HepG2 (cell line): Measurements from ENCODE around the gene PSMA2. TPM values are rescaled to one million over a fixed set of nuclear protein-coding genes. Genes with fewer than 3 reads are reported as not detected.

Source experiments
- DR1 ChIP-seq: sonication (generic); formaldehyde crosslinking; IDR thresholded peaks from 2 replicates; pipeline ENCODE4 v1.8.0; 2021; ENCODE audit warnings: mild to moderate bottlenecking, missing genetic modification reagents, inconsistent platforms
- ETS1 ChIP-seq: sonication (generic); formaldehyde crosslinking; IDR thresholded peaks from 2 replicates; pipeline ENCODE4 v1.4.0; 2020; ENCODE audit warnings: missing genetic modification reagents
- FOSL2 ChIP-seq: sonication (generic); formaldehyde crosslinking; IDR thresholded peaks from 2 replicates; pipeline ENCODE4 v1.4.0; 2020; ENCODE audit warnings: missing genetic modification reagents
- FOXO1 ChIP-seq: sonication (generic); formaldehyde crosslinking; IDR thresholded peaks from 2 replicates; pipeline ENCODE4 v1.4.0; 2020; ENCODE audit warnings: missing genetic modification reagents
- HNRNPUL1 ChIP-seq: fragments of 200-400 bp; formaldehyde crosslinking; IDR thresholded peaks from 2 replicates; pipeline ENCODE4 v1.6.1; 2017; ENCODE audit warnings: low read depth, mild to moderate bottlenecking, low read length, moderate library complexity
- PRDM10 ChIP-seq: sonication (generic); formaldehyde crosslinking; IDR thresholded peaks from 2 replicates; pipeline ENCODE4 v1.4.0; 2020; ENCODE audit warnings: low read depth, missing genetic modification reagents
- RORA ChIP-seq: sonication (generic); formaldehyde crosslinking; IDR thresholded peaks from 2 replicates; pipeline ENCODE4 v1.5.0; 2020; ENCODE audit warnings: mild to moderate bottlenecking, missing genetic modification reagents, moderate library complexity
- SMAD3 ChIP-seq: sonication (generic); formaldehyde crosslinking; IDR thresholded peaks from 2 replicates; pipeline ENCODE4 v1.4.0; 2020; ENCODE audit warnings: missing genetic modification reagents
- ZBTB20 ChIP-seq: sonication (generic); formaldehyde crosslinking; IDR thresholded peaks from 2 replicates; pipeline ENCODE4 v1.8.1; 2023; ENCODE audit warnings: missing genetic modification reagents, low read depth, mild to moderate bottlenecking, borderline replicate concordance
- ZNF512B ChIP-seq: sonication (generic); formaldehyde crosslinking; IDR thresholded peaks from 2 replicates; pipeline ENCODE4 v1.5.1; 2020; ENCODE audit warnings: missing genetic modification reagents, mild to moderate bottlenecking, borderline replicate concordance
- ZNF556 ChIP-seq: sonication (generic); formaldehyde crosslinking; IDR thresholded peaks from 2 replicates; pipeline ENCODE4 v1.4.0; 2020; ENCODE audit warnings: mild to moderate bottlenecking, missing genetic modification reagents, borderline replicate concordance
- ZNF678 ChIP-seq: sonication (generic); formaldehyde crosslinking; IDR thresholded peaks from 2 replicates; pipeline ENCODE4 v1.4.0; 2020; ENCODE audit warnings: mild to moderate bottlenecking, missing genetic modification reagents
- polyA plus RNA-seq, 8 experiments: library from polyadenylated mRNA; depleted of rRNA in 3 of 8; stranded (reverse) in 7 of 8; unstranded in 1 of 8; fragments of >200 nt; fragmentation: Illumina TruSeq in 4 of 8; extraction: Trizol in 4 of 8; gene quantifications; 2 replicates each; pipeline versions ENCODE4 v1.2.1 to v1.2.3, GENCODE V29; 2011 to 2016; ENCODE audit warnings: low read depth in 4 of 8, missing spikeins in 1 of 8, mixed read lengths in 1 of 8; ENCODE audit not compliant: insufficient read depth in 1 of 8
- total RNA-seq, 5 experiments: library from RNA; depleted of rRNA; stranded (reverse); fragments of >200 nt; fragmentation: Illumina TruSeq; extraction: Trizol; gene quantifications; 2 replicates each; pipeline ENCODE4 v1.2.3, GENCODE V29; 2016; ENCODE audit warnings: low read depth in 1 of 5
- TF ChIP-seq, protein P1 (sequence below): fragments of 450-650 bp; IDR thresholded peaks from 2 replicates; pipeline ENCODE4 v1.6.1; 2017; ENCODE audit warnings: mild to moderate bottlenecking
- TF ChIP-seq, protein P2 (sequence below): sonication (generic); formaldehyde crosslinking; IDR thresholded peaks from 2 replicates; pipeline ENCODE4 v1.5.0; 2020; ENCODE audit warnings: mild to moderate bottlenecking, low read depth, missing genetic modification reagents, borderline replicate concordance

PSMA2 gene
- total and polyA plus RNA-seq, 2 of the 13 experiments (the other 11 are each of a cell fraction or from before 2014, with no cell fraction given): 125 to 266 TPM

DNA sequence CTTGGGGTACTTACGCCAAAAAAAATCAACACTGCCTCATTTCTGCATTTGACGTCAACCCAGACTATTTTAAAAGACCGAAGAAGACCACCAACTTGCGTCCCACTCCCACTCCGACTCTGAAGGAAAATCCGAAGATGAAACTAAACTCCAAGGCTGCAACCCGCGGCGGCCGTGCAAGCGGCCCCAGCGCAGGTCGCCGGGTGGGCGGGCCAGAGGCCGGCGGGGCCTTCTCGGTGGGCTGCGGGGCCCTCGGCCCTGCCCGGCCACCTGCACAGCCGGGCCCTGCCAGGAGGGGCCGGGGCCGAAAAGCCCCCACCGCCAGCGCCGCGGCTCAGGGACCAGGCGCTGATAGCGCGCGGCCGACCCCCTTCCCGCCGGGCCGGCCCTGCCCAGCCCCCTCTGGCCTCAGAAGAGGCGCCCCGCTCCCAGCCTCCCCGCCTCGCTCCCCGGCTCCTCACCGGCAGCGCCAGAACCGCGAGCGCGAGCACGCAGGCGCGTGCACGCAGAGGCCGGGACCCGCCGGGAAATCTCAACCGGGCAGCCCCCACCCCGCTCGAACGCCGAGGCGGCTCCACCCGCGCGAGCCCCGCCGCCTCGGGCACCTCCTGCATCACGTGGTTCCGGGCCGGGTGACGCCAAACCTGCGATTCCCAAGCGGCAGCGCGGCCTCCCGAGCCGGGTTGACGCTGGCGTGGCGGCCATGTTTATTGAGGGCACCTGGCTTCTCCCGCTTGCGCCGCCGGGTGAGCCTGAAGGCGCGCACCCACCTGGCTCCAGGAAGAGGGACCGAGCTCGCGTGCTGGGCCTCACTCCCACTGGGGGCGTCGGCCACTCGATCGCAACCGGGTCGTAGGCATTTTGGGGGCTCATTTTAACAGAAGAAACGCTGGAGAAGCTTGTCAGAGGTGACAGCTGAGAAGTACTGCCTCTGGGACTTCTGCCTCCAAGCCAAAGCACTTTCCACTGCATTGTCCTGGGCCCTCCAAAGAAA is 20.2 kb downstream of the PSMA2 start, which contains the start of gene C7orf25 (continued):
- TF ChIP-seq ETS1 (CRISPR knock-in tag) (peak; percentile 81; the same call in 1 of the 2 replicates), SMAD3 (CRISPR knock-in tag) (no peak), ZNF556 (CRISPR knock-in tag) (peak; percentile 70; the same call in 1 of the 2 replicates), DR1 (CRISPR knock-in tag) (0 out of 2 replicates have a peak, but pooled peaks have one; percentile 26), FOXO1 (CRISPR knock-in tag) (peak; percentile 29), PRDM10 (CRISPR knock-in tag) (peak; percentile 61; the same call in 1 of the 2 replicates), RORA (CRISPR knock-in tag) (no peak), ZNF678 (CRISPR knock-in tag) (no peak), HNRNPUL1 (peak; percentile 50; the same call in 1 of the 2 replicates), ZNF512B (CRISPR knock-in tag) (no peak), ZBTB20 (no peak), FOSL2 (peak; percentile 42; the same call in 1 of the 2 replicates)
- TF ChIP-seq, protein P1, sequence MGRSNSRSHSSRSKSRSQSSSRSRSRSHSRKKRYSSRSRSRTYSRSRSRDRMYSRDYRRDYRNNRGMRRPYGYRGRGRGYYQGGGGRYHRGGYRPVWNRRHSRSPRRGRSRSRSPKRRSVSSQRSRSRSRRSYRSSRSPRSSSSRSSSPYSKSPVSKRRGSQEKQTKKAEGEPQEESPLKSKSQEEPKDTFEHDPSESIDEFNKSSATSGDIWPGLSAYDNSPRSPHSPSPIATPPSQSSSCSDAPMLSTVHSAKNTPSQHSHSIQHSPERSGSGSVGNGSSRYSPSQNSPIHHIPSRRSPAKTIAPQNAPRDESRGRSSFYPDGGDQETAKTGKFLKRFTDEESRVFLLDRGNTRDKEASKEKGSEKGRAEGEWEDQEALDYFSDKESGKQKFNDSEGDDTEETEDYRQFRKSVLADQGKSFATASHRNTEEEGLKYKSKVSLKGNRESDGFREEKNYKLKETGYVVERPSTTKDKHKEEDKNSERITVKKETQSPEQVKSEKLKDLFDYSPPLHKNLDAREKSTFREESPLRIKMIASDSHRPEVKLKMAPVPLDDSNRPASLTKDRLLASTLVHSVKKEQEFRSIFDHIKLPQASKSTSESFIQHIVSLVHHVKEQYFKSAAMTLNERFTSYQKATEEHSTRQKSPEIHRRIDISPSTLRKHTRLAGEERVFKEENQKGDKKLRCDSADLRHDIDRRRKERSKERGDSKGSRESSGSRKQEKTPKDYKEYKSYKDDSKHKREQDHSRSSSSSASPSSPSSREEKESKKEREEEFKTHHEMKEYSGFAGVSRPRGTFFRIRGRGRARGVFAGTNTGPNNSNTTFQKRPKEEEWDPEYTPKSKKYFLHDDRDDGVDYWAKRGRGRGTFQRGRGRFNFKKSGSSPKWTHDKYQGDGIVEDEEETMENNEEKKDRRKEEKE: no peak
- TF ChIP-seq, protein P2, sequence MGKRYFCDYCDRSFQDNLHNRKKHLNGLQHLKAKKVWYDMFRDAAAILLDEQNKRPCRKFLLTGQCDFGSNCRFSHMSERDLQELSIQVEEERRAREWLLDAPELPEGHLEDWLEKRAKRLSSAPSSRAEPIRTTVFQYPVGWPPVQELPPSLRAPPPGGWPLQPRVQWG: no peak
